SK-N-SH (cell line): ENCODE data around the gene RTN4RL1.

ENCODE experiments used
- CTCF ChIP-seq: fragments of 200-600 bp; sonication (generic); IDR thresholded peaks from 2 replicates; pipeline ENCODE4 v1.6.1; 2017; ENCODE audit warnings: antibody characterized with exemption, mild to moderate bottlenecking, moderate library complexity
- EZH2phosphoT487 ChIP-seq: fragments of 200-600 bp; sonication (generic); IDR thresholded peaks from 2 replicates; pipeline ENCODE4 v1.6.1; 2017; ENCODE audit warnings: low read depth, mixed run types, mild to moderate bottlenecking, antibody characterized with exemption, moderate library complexity, borderline replicate concordance
- FOXM1 ChIP-seq: IDR thresholded peaks from 2 replicates; pipeline ENCODE4 v1.4.0; 2012; ENCODE audit warnings: low read depth, mild to moderate bottlenecking
- GABPA ChIP-seq: IDR thresholded peaks from 2 replicates; pipeline ENCODE4 v1.4.0; 2012; ENCODE audit warnings: low read depth, mild to moderate bottlenecking
- IRF3 ChIP-seq: fragments of 150-350 bp; IDR thresholded peaks from 2 replicates; pipeline ENCODE4 v1.6.1; 2016; ENCODE audit warnings: mild to moderate bottlenecking, low read depth, low read length
- MAX ChIP-seq: IDR thresholded peaks from 2 replicates; pipeline ENCODE4 v1.4.0; 2012; ENCODE audit warnings: low read depth
- MXI1 ChIP-seq: IDR thresholded peaks from 2 replicates; pipeline ENCODE4 v1.6.1; 2012; ENCODE audit warnings: mild to moderate bottlenecking, low read depth, low read length, improper control_type of control experiment
- NFIC ChIP-seq: IDR thresholded peaks from 2 replicates; pipeline ENCODE4 v1.4.0; 2012; ENCODE audit warnings: borderline replicate concordance
- POLR2AphosphoS5 ChIP-seq: IDR thresholded peaks from 2 replicates; pipeline ENCODE4 v1.6.1; 2012; ENCODE audit warnings: low read depth, low read length
- RAD21 ChIP-seq: IDR thresholded peaks from 2 replicates; pipeline ENCODE4 v1.6.1; 2012; ENCODE audit warnings: mild to moderate bottlenecking, low read length
- RFX5 ChIP-seq: IDR thresholded peaks from 2 replicates; pipeline ENCODE4 v1.6.1; 2012; ENCODE audit warnings: mild to moderate bottlenecking, improper control_type of control experiment, low read length
- USF2 ChIP-seq: fragments of 150-350 bp; IDR thresholded peaks from 2 replicates; pipeline ENCODE4 v1.6.1; 2017; ENCODE audit warnings: antibody characterized with exemption, low read length, low read depth, borderline replicate concordance

GRCh38 chr17:1918346-1919162 lies 106.6 kb downstream of the RTN4RL1 start:
- TF ChIP-seq CTCF: no peak
- no peak for TF ChIP-seq MXI1
- TF ChIP-seq EZH2phosphoT487: no peak
- TF ChIP-seq POLR2AphosphoS5: no peak
- no peak for TF ChIP-seq IRF3
- no peak for TF ChIP-seq FOXM1
- no peak for TF ChIP-seq GABPA
- TF ChIP-seq MAX: no peak
- no peak for TF ChIP-seq RAD21
- TF ChIP-seq USF2: no peak
- TF ChIP-seq RFX5: no peak
- TF ChIP-seq NFIC: no peak
